Endothelial cell of umbilical vein (primary cell): ENCODE data around the gene UBAP1.

Experiments used
- CTCF ChIP-seq, 2 donors: IDR thresholded peaks; 1 replicate in 1 of 2; 2 replicates in 1 of 2; pipeline ENCODE4 v1.5.1; 2011; ENCODE audit warnings: low read length in 2 of 2, mild to moderate bottlenecking in 2 of 2, moderate library complexity in 2 of 2, control low read depth in 1 of 2, inconsistent platforms in 1 of 2, low read depth in 1 of 2; ENCODE audit not compliant: insufficient read depth in 1 of 2; ENCODE audit errors: extremely low read depth in 1 of 2
- EZH2 ChIP-seq: IDR thresholded peaks from 2 replicates; pipeline ENCODE4 v1.6.1; 2012; ENCODE audit warnings: borderline replicate concordance, low read depth, mild to moderate bottlenecking, moderate library complexity, low read length, inconsistent platforms; ENCODE audit not compliant: severe bottlenecking
- FOS ChIP-seq: IDR thresholded peaks from 2 replicates; pipeline ENCODE4 v1.6.1; 2011; ENCODE audit warnings: mild to moderate bottlenecking, low read length, moderate library complexity, borderline replicate concordance; ENCODE audit not compliant: insufficient read depth
- JUN ChIP-seq: IDR thresholded peaks from 2 replicates; pipeline ENCODE4 v1.6.1; 2011; ENCODE audit warnings: borderline replicate concordance, low read depth; ENCODE audit not compliant: insufficient read length, insufficient read depth
- MAX ChIP-seq: IDR thresholded peaks from 2 replicates; pipeline ENCODE4 v1.6.1; 2011; ENCODE audit not compliant: insufficient read depth, insufficient read length
- MYC ChIP-seq: IDR thresholded peaks from one replicate; pipeline ENCODE4 v1.6.1; 2011; ENCODE audit warnings: mild to moderate bottlenecking, low read depth, low read length
- POLR2A ChIP-seq: IDR thresholded peaks from 2 replicates; pipeline ENCODE4 v1.6.1; 2012; ENCODE audit warnings: low read depth, mild to moderate bottlenecking, control low read depth, low read length
- POLR2AphosphoS5 ChIP-seq: IDR thresholded peaks from 2 replicates; pipeline ENCODE4 v1.6.1; 2012; ENCODE audit warnings: low read depth, mild to moderate bottlenecking, control low read depth, low read length, moderate library complexity; ENCODE audit not compliant: insufficient read depth

- TF ChIP-seq POLR2AphosphoS5 (no peak), JUN (no peak), CTCF (IDR thresholded peaks at IDR 0.05; ENCODE audit: extremely low read depth in 1 of 2, insufficient read depth in 1 of 2, low read depth in 1 of 2, low read length in 2 of 2) (no peak), POLR2A (no peak), FOS (no peak), EZH2 (no peak), MAX (no peak), MYC (no peak)
Observed at GRCh38 chr9:34177593-34178435, 1.0 kb upstream of the UBAP1 start.
